NB4 (cell line): Measurements from ENCODE around the gene CDC123.

Experiments
- CTCF ChIP-seq: IDR thresholded peaks from one replicate; pipeline ENCODE4 v1.5.1; 2012; ENCODE audit warnings: low read depth, low read length
- POLR2A ChIP-seq: IDR thresholded peaks from 2 replicates; pipeline ENCODE4 v1.6.1; 2011; ENCODE audit warnings: mild to moderate bottlenecking; ENCODE audit not compliant: insufficient read length; ENCODE audit errors: extremely low read depth
- TF ChIP-seq, protein P1 (sequence below): IDR thresholded peaks from 2 replicates; pipeline ENCODE4 v1.6.1; 2011; ENCODE audit warnings: low read depth, low read length

DNA sequence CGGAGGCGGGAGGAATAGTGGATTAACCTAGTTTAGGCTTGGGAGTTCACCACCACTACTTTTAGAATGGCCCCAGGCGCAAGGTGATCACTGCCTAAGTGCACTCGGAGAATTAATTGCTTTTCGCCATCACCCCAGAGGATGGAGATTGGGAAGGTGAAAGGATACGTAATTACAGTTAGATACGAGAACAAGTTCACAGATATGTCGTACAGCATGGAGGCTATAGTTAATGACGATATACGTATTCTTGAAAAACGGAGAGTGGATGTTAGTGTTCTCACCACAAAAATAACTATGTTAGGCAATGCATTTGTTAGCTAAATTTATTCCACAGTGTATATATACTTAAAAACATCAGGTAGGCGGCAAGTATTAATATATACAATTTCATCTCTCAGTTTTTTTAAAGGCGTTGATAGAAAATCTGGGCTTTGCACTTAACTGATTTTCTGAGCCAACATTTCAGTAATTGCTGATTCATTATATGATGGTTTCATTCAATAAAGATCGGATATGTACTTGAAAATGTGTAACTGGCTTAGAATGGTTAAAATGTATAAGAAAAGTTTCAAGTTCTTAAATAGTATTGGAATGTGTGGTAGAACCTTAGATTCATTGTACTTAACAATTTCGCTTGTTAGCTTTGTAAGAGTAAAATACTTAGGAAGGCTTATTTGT is 683 bp downstream of the CDC123 start:
- no peak for TF ChIP-seq POLR2A
- TF ChIP-seq CTCF, result no peak
- TF ChIP-seq, protein P1, sequence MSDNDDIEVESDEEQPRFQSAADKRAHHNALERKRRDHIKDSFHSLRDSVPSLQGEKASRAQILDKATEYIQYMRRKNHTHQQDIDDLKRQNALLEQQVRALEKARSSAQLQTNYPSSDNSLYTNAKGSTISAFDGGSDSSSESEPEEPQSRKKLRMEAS, result no peak
